HPDE6-E6E7 (cell line): ENCODE results near the gene TUBA1A.
"Not testable (repeated sequence)": the region's sequence is repeated elsewhere in the genome, so short reads cannot be mapped to it uniquely, and the experiment has no call there.

Experiments
- DNase-seq: peaks from one replicate; pipeline ENCODE4 v3.0.0; 2011; ENCODE audit warnings: missing footprints; ENCODE audit errors: extremely low spot score

Gene TUBA1A

DNA sequence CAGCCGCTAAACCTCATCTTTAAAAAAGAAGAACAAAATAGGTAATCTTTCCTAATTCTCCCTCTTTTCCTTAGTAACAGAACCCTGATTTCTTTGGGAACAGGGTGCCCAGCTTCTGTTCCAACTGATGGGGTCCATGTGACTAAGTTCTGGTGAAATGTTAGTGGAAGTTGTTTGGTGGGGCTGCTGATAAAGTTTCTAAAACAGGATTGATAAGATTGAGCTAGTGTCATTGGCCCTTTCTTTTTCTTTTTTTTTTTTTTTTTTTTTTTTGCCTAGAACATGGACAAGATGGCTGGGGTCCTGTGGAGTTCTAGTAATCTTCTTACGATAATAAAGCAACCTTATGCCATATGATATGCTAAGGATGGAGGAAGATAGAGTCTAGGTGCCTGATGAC is 41.5 kb downstream of the TUBA1A start:
- DNase-seq = no peak

GRCh38 chr12:49146406-49146805 is 42.5 kb downstream of the TUBA1A start:
- DNase-seq = no peak

GRCh38 chr12:49144384-49144783 is 44.5 kb downstream of the TUBA1A start:
- DNase-seq = no peak

GRCh38 chr12:49138999-49139398 is 49.9 kb downstream of the TUBA1A start:
- no peak for DNase-seq

- DNase-seq = no peak
Measured at GRCh38 chr12:49138587-49138986, 50.3 kb downstream of the TUBA1A start.

- no peak for DNase-seq
Measured at GRCh38 chr12:49137476-49137875, 51.4 kb downstream of the TUBA1A start.

DNA sequence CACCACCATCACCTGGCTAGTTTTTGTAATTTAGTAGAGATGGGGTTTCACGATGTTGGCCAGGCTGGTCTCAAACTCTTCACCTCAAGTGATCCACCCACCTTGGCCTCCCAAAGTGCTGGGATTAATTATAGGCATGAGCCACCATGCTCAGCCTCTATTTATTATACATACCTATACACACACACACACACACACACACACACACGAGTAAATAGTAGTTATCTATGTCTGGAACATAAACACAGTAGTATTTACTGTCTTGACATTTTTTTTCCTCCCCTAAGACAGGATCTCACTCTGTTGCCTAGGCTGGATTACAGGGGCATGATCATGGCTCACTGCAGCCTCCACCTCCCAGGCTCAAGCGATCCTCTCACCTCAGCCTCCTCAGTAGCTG is 51.9 kb downstream of the TUBA1A start:
- not testable (repeated sequence) for DNase-seq
